Endothelial cell of umbilical vein (primary cell): ENCODE measurements around the gene FTO.

Experiments
- CTCF ChIP-seq, 2 donors: IDR thresholded peaks; 1 replicate in 1 of 2; 2 replicates in 1 of 2; pipeline ENCODE4 v1.5.1; 2011; ENCODE audit warnings: low read length in 2 of 2, mild to moderate bottlenecking in 2 of 2, moderate library complexity in 2 of 2, control low read depth in 1 of 2, inconsistent platforms in 1 of 2, low read depth in 1 of 2; ENCODE audit not compliant: insufficient read depth in 1 of 2; ENCODE audit errors: extremely low read depth in 1 of 2
- EZH2 ChIP-seq: IDR thresholded peaks from 2 replicates; pipeline ENCODE4 v1.6.1; 2012; ENCODE audit warnings: borderline replicate concordance, low read depth, mild to moderate bottlenecking, moderate library complexity, low read length, inconsistent platforms; ENCODE audit not compliant: severe bottlenecking
- FOS ChIP-seq: IDR thresholded peaks from 2 replicates; pipeline ENCODE4 v1.6.1; 2011; ENCODE audit warnings: mild to moderate bottlenecking, low read length, moderate library complexity, borderline replicate concordance; ENCODE audit not compliant: insufficient read depth
- MAX ChIP-seq: IDR thresholded peaks from 2 replicates; pipeline ENCODE4 v1.6.1; 2011; ENCODE audit not compliant: insufficient read depth, insufficient read length
- POLR2A ChIP-seq: IDR thresholded peaks from 2 replicates; pipeline ENCODE4 v1.6.1; 2012; ENCODE audit warnings: low read depth, mild to moderate bottlenecking, control low read depth, low read length
- POLR2AphosphoS5 ChIP-seq: IDR thresholded peaks from 2 replicates; pipeline ENCODE4 v1.6.1; 2012; ENCODE audit warnings: low read depth, mild to moderate bottlenecking, control low read depth, low read length, moderate library complexity; ENCODE audit not compliant: insufficient read depth

GRCh38 chr16:53712065-53712464, 8.1 kb downstream of the FTO start:
- TF ChIP-seq CTCF (IDR thresholded peaks at IDR 0.05; ENCODE audit: extremely low read depth in 1 of 2, insufficient read depth in 1 of 2, low read depth in 1 of 2, low read length in 2 of 2) = no peak
- TF ChIP-seq POLR2AphosphoS5 = no peak
- no peak for TF ChIP-seq EZH2
- TF ChIP-seq POLR2A = no peak
- no peak for TF ChIP-seq FOS
- no peak for TF ChIP-seq MAX
